ENCODE data around the gene CLIP2. TPM values are rescaled to one million over a fixed set of nuclear protein-coding genes. Genes with fewer than 3 reads are reported as not detected.

CLIP2 gene
- total RNA-seq, 1 donor from 2014 or later: 24.3 TPM

GRCh38 chr7:74256491-74257408, 32.5 kb upstream of the CLIP2 start:
- no peaks in the 10 kb centered on the region for H3K27me3 ChIP-seq
- DNase-seq (no peak), ATAC-seq (no peak)
- peaks cover 17% of the 10 kb centered on the region for H3K4me1 ChIP-seq
- H3K36me3 ChIP-seq: no peaks in the 10 kb centered on the region
- TF ChIP-seq CTCF (IDR thresholded peaks at IDR 0.05): no peak
- no peak overlapping the region for H3K4me3 ChIP-seq
- intact Hi-C loops (cut with DNase I): no loop called here
- no peaks in the 10 kb centered on the region for H3K9me3 ChIP-seq
- peak overlapping the region; percentile 13 for H3K27ac ChIP-seq

GRCh38 chr7:74258639-74259038, 30.6 kb upstream of the CLIP2 start:
- Histone ChIP-seq H3K4me1 (peaks cover 12% of the 10 kb centered on the region), H3K36me3 (no peaks in the 10 kb centered on the region), H3K27me3 (no peaks in the 10 kb centered on the region), H3K27ac (no peak overlapping the region), H3K4me3 (no peak overlapping the region), H3K9me3 (no peaks in the 10 kb centered on the region)
- no peak for TF ChIP-seq CTCF (IDR thresholded peaks at IDR 0.05)
- no peak for ATAC-seq
- DNase-seq: no peak
- intact Hi-C loops (cut with DNase I): no loop called here

GRCh38 chr7:74262639-74263398, 26.4 kb upstream of the CLIP2 start:
- Histone ChIP-seq H3K4me3 (no peak overlapping the region), H3K9me3 (no peaks in the 10 kb centered on the region), H3K27me3 (no peaks in the 10 kb centered on the region), H3K4me1 (no peaks in the 10 kb centered on the region), H3K27ac (no peak overlapping the region), H3K36me3 (no peaks in the 10 kb centered on the region)
- DNase-seq: no peak
- no peak for TF ChIP-seq CTCF (IDR thresholded peaks at IDR 0.05)
- no peak for ATAC-seq
- intact Hi-C loops (cut with DNase I): no loop called here

- no peaks in the 10 kb centered on the region for H3K4me1 ChIP-seq
- no peak overlapping the region for H3K4me3 ChIP-seq
- DNase-seq: no peak
- no peaks in the 10 kb centered on the region for H3K36me3 ChIP-seq
- no peaks in the 10 kb centered on the region for H3K27me3 ChIP-seq
- H3K9me3 ChIP-seq: no peaks in the 10 kb centered on the region
- no peak for ATAC-seq
- H3K27ac ChIP-seq: no peak overlapping the region
- TF ChIP-seq CTCF (IDR thresholded peaks at IDR 0.05): no peak
- intact Hi-C loops (cut with DNase I): no loop called here
Measured at GRCh38 chr7:74263399-74264120, 25.6 kb upstream of the CLIP2 start.

- Histone ChIP-seq H3K4me3 (no peak overlapping the region), H3K9me3 (no peaks in the 10 kb centered on the region), H3K4me1 (peaks cover 4% of the 10 kb centered on the region), H3K27me3 (no peaks in the 10 kb centered on the region), H3K36me3 (no peaks in the 10 kb centered on the region), H3K27ac (no peak overlapping the region)
- no peak for TF ChIP-seq CTCF (IDR thresholded peaks at IDR 0.05)
- ATAC-seq: no peak
- no peak for DNase-seq
- intact Hi-C loops (cut with DNase I): no loop called here
Measured at GRCh38 chr7:74266191-74266963, 22.8 kb upstream of the CLIP2 start.
